Endothelial cell of umbilical vein (primary cell): ENCODE results near the gene PIWIL4. TPM values are rescaled to one million over a fixed set of nuclear protein-coding genes. Genes with fewer than 3 reads are reported as not detected.
A peak's percentile ranks its signal among the peaks of the same experiment; 100 is the strongest.

Experiments used
- BruUV-seq: library from RNA; stranded (reverse); fragments of 400-500 nt; replicated peaks from 2 replicates; lab custom pipeline; 2021; lab: Mats Ljungman, UMichigan
- CTCF ChIA-PET: fragments of 300-600, 350-600 bp; sonication (Branson Sonifier 250); formaldehyde crosslinking; loops from one replicate; lab custom pipeline; 2021; ENCODE audit warnings: antibody characterized with exemption, inconsistent platforms; lab: Charles Lee
- POLR2A ChIA-PET: fragments of 300-600, 350-600 bp; sonication (Branson Sonifier 250); formaldehyde crosslinking; loops from one replicate; lab custom pipeline; 2021; ENCODE audit warnings: antibody characterized with exemption, inconsistent platforms; lab: Charles Lee
- DNase-seq: peaks from one replicate; pipeline ENCODE4 v3.0.0-alpha.2; 2011; ENCODE audit warnings: low read depth, low spot score
- FAIRE-seq: peaks from 2 replicates; lab custom pipeline; 2011; peaks lifted over from hg19 to GRCh38; lab: Jason Lieb, UNC
- H2AFZ ChIP-seq: 2 replicates; pipeline ENCODE4 v1.6.0; 2012; ENCODE audit warnings: low read depth, low read length, control low read depth, inconsistent platforms
- H3K27ac ChIP-seq: 2 replicates; pipeline ENCODE4 v1.5.1; 2011; ENCODE audit warnings: low read depth, mild to moderate bottlenecking, control low read depth, low read length, moderate library complexity; ENCODE audit not compliant: insufficient read depth
- H3K27me3 ChIP-seq, 2 experiments: 2 replicates each; pipeline versions ENCODE4 v1.6.0 to v1.6.1; 2011; ENCODE audit warnings: low read length in 2 of 2, mixed read lengths in 1 of 2; ENCODE audit not compliant: control insufficient read depth in 2 of 2, insufficient read depth in 2 of 2
- H3K36me3 ChIP-seq, 2 experiments: 2 replicates in 1 of 2; 3 replicates in 1 of 2; pipeline ENCODE4 v1.5.1; 2011; ENCODE audit warnings: low read length in 2 of 2, mild to moderate bottlenecking in 1 of 2, moderate library complexity in 1 of 2; ENCODE audit not compliant: control insufficient read depth in 2 of 2, insufficient read depth in 2 of 2; ENCODE audit errors: extremely low read depth in 1 of 2
- H3K4me1 ChIP-seq: 3 replicates; pipeline ENCODE4 v1.5.1; 2011; ENCODE audit warnings: mild to moderate bottlenecking, low read length; ENCODE audit not compliant: control insufficient read depth, insufficient read depth; ENCODE audit errors: extremely low read depth
- H3K4me2 ChIP-seq: 2 replicates; pipeline ENCODE4 v1.6.1; 2011; ENCODE audit warnings: low read length, control low read depth, mixed read lengths; ENCODE audit not compliant: insufficient read depth
- H3K4me3 ChIP-seq, 3 experiments: fragments of 200-600 bp in 1 of 3; sonication (generic), shearing (Covaris generic) in 1 of 3; replicated peaks in 1 of 3; 2 replicates each; pipeline ENCODE4 v1.5.1; 2011 to 2016; ENCODE audit warnings: control low read depth in 3 of 3, low read length in 3 of 3, mild to moderate bottlenecking in 2 of 3, inconsistent platforms in 1 of 3, low read depth in 1 of 3, moderate library complexity in 1 of 3; ENCODE audit not compliant: insufficient read depth in 1 of 3
- H3K79me2 ChIP-seq: 2 replicates; pipeline ENCODE4 v1.6.0; 2012; ENCODE audit warnings: low read length, inconsistent platforms; ENCODE audit not compliant: control insufficient read depth, insufficient read depth
- H3K9ac ChIP-seq: replicated peaks from 2 replicates; pipeline ENCODE3; 2011; ENCODE audit warnings: low read length, control low read depth; ENCODE audit not compliant: insufficient read depth; ENCODE audit errors: extremely low read depth
- H3K9me1 ChIP-seq: replicated peaks from 3 replicates; pipeline ENCODE4 v1.6.0; 2011; ENCODE audit warnings: mild to moderate bottlenecking, low read length; ENCODE audit not compliant: control insufficient read depth, insufficient read depth; ENCODE audit errors: extremely low read depth
- H3K9me3 ChIP-seq: replicated peaks from 2 replicates; pipeline ENCODE4 v1.5.1; 2012; ENCODE audit warnings: low read length, inconsistent platforms; ENCODE audit not compliant: control insufficient read depth, insufficient read depth
- H4K20me1 ChIP-seq: replicated peaks from 2 replicates; pipeline ENCODE3; 2011; ENCODE audit warnings: mild to moderate bottlenecking, low read length; ENCODE audit not compliant: control insufficient read depth, insufficient read depth; ENCODE audit errors: extremely low read depth
- CTCF ChIP-seq, 2 donors: IDR thresholded peaks; 1 replicate in 1 of 2; 2 replicates in 1 of 2; pipeline ENCODE4 v1.5.1; 2011; ENCODE audit warnings: low read length in 2 of 2, mild to moderate bottlenecking in 2 of 2, moderate library complexity in 2 of 2, control low read depth in 1 of 2, inconsistent platforms in 1 of 2, low read depth in 1 of 2; ENCODE audit not compliant: insufficient read depth in 1 of 2; ENCODE audit errors: extremely low read depth in 1 of 2
- EZH2 ChIP-seq: IDR thresholded peaks from 2 replicates; pipeline ENCODE4 v1.6.1; 2012; ENCODE audit warnings: borderline replicate concordance, low read depth, mild to moderate bottlenecking, moderate library complexity, low read length, inconsistent platforms; ENCODE audit not compliant: severe bottlenecking
- FOS ChIP-seq: IDR thresholded peaks from 2 replicates; pipeline ENCODE4 v1.6.1; 2011; ENCODE audit warnings: mild to moderate bottlenecking, low read length, moderate library complexity, borderline replicate concordance; ENCODE audit not compliant: insufficient read depth
- GATA2 ChIP-seq: IDR thresholded peaks from 2 replicates; pipeline ENCODE4 v1.7.0; 2011; ENCODE audit warnings: low read depth, mild to moderate bottlenecking, moderate library complexity, mixed read lengths, low read length; ENCODE audit not compliant: insufficient read length, insufficient read depth
- JUN ChIP-seq: IDR thresholded peaks from 2 replicates; pipeline ENCODE4 v1.6.1; 2011; ENCODE audit warnings: borderline replicate concordance, low read depth; ENCODE audit not compliant: insufficient read length, insufficient read depth
- MAX ChIP-seq: IDR thresholded peaks from 2 replicates; pipeline ENCODE4 v1.6.1; 2011; ENCODE audit not compliant: insufficient read depth, insufficient read length
- MYC ChIP-seq: IDR thresholded peaks from one replicate; pipeline ENCODE4 v1.6.1; 2011; ENCODE audit warnings: mild to moderate bottlenecking, low read depth, low read length
- POLR2A ChIP-seq: IDR thresholded peaks from 2 replicates; pipeline ENCODE4 v1.6.1; 2012; ENCODE audit warnings: low read depth, mild to moderate bottlenecking, control low read depth, low read length
- POLR2AphosphoS5 ChIP-seq: IDR thresholded peaks from 2 replicates; pipeline ENCODE4 v1.6.1; 2012; ENCODE audit warnings: low read depth, mild to moderate bottlenecking, control low read depth, low read length, moderate library complexity; ENCODE audit not compliant: insufficient read depth
- dilution Hi-C: fragments of 300-500 bp; cut with MboI; formaldehyde crosslinking; loops from one replicate; pipeline ENCODE4 v1.15.0; 2019; ENCODE audit warnings: low sequenced_read_pairs; ENCODE audit not compliant: extremely low pct_ligation_motif_present
- intact Hi-C: fragments of 100-400 bp; cut with micrococcal nuclease; formaldehyde crosslinking; loops from one replicate; pipeline ENCODE4 v1.10.0; 2022
- polyA plus RNA-seq, 4 experiments: library from polyadenylated mRNA; depleted of rRNA in 3 of 4; stranded (reverse) in 3 of 4; unstranded in 1 of 4; fragments of >200 nt; gene quantifications; 2 replicates each; pipeline versions ENCODE4 v1.2.1 to v1.2.3, GENCODE V29; 2011 to 2012; ENCODE audit warnings: missing spikeins in 1 of 4
- total RNA-seq: library from RNA; stranded (reverse); gene quantifications from 2 replicates; pipeline ENCODE4 v1.2.3, GENCODE V29; 2021

Gene PIWIL4
- total and polyA plus RNA-seq, 2 donors (not counting 3 experiments of a cell fraction or from before 2014, with no cell fraction given), result 0.55 to 0.64 TPM

GRCh38 chr11:94576306-94576705, 9.1 kb downstream of the PIWIL4 start:
- BruUV-seq, result no TSS peak
- Histone ChIP-seq H3K79me2 (no peaks in the 10 kb centered on the region), H3K4me1 (peaks cover 5% of the 10 kb centered on the region), H3K9me1 (no peaks in the 10 kb centered on the region), H3K27me3 (no peaks in the 10 kb centered on the region), H3K9ac (no peak overlapping the region), H4K20me1 (no peaks in the 10 kb centered on the region), H3K4me3 (no peak overlapping the region), H3K4me2 (no peak overlapping the region), H3K9me3 (no peaks in the 10 kb centered on the region), H2AFZ (no peak overlapping the region), H3K36me3 (no peaks in the 10 kb centered on the region), H3K27ac (no peak overlapping the region)
- CTCF ChIA-PET, result no interaction called here
- no peak for FAIRE-seq
- dilution Hi-C loops, result no loop called here
- intact Hi-C loops, result no loop called here
- POLR2A ChIA-PET, result no interaction called here
- no peak for TF ChIP-seq GATA2
- DNase-seq, result no peak

GRCh38 chr11:94577841-94578240, 10.7 kb downstream of the PIWIL4 start:
- intact Hi-C loops, result no loop called here
- Histone ChIP-seq H3K9me3 (no peaks in the 10 kb centered on the region), H3K27me3 (no peaks in the 10 kb centered on the region), H4K20me1 (no peaks in the 10 kb centered on the region), H3K79me2 (no peaks in the 10 kb centered on the region), H3K27ac (no peak overlapping the region), H3K9me1 (no peaks in the 10 kb centered on the region), H3K36me3 (no peaks in the 10 kb centered on the region), H3K9ac (no peak overlapping the region), H3K4me2 (no peak overlapping the region), H2AFZ (no peak overlapping the region), H3K4me3 (no peak overlapping the region), H3K4me1 (peaks cover 5% of the 10 kb centered on the region)
- peak; percentile 38 for FAIRE-seq
- TF ChIP-seq FOS (no peak), GATA2 (no peak), CTCF (IDR thresholded peaks at IDR 0.05; ENCODE audit: extremely low read depth in 1 of 2, insufficient read depth in 1 of 2, low read depth in 1 of 2, low read length in 2 of 2) (no peak), MYC (no peak), JUN (no peak), POLR2AphosphoS5 (no peak), POLR2A (no peak), MAX (no peak), EZH2 (no peak)
- BruUV-seq, result no TSS peak
- dilution Hi-C loops, result no loop called here
- CTCF ChIA-PET, result no interaction called here
- no peak for DNase-seq
- POLR2A ChIA-PET, result no interaction called here
